Measurements from ENCODE around the gene GPI.
A peak's percentile ranks its signal among the peaks of the same experiment; 100 is the strongest.

The GPI gene

GRCh38 chr19:34341935-34342680 is 22.9 kb upstream of the GPI start:
- DNase-seq, result no peak

- DNase-seq, result no peak
Measured at GRCh38 chr19:34343751-34344150, 21.2 kb upstream of the GPI start.

- no peak for DNase-seq
Measured at GRCh38 chr19:34345947-34346351, 19.0 kb upstream of the GPI start.

- no peak for DNase-seq
Measured at GRCh38 chr19:34347561-34348165, 17.3 kb upstream of the GPI start.

GRCh38 chr19:34348899-34349487 is 16.0 kb upstream of the GPI start:
- DNase-seq, result no peak

GRCh38 chr19:34350161-34350561 is 14.8 kb upstream of the GPI start:
- DNase-seq, result no peak

- DNase-seq, result no peak
Measured at GRCh38 chr19:34351382-34351826, 13.6 kb upstream of the GPI start.

GRCh38 chr19:34353546-34353945 is 11.4 kb upstream of the GPI start:
- no peak for DNase-seq

GRCh38 chr19:34355201-34355600 is 9.8 kb upstream of the GPI start:
- DNase-seq, result no peak

- no peak for DNase-seq
Measured at GRCh38 chr19:34356875-34357274, 8.1 kb upstream of the GPI start.

- no peak for DNase-seq
Measured at GRCh38 chr19:34357431-34357830, 7.6 kb upstream of the GPI start.

- peak; percentile 80 for DNase-seq
Measured at GRCh38 chr19:34359140-34359953, 5.6 kb upstream of the GPI start.

GRCh38 chr19:34359954-34360315 is 5.1 kb upstream of the GPI start:
- DNase-seq, result no peak

GRCh38 chr19:34360354-34360909 is 4.6 kb upstream of the GPI start:
- no peak for DNase-seq

- no peak for DNase-seq
Measured at GRCh38 chr19:34362679-34363069, 2.3 kb upstream of the GPI start.

GRCh38 chr19:34363094-34363493 is 1.9 kb upstream of the GPI start:
- no peak for DNase-seq

GRCh38 chr19:34363930-34364329 is 1.1 kb upstream of the GPI start:
- no peak for DNase-seq

GRCh38 chr19:34364462-34364829 is 550 bp upstream of the GPI start:
- no peak for DNase-seq

- DNase-seq, result no peak
Measured at GRCh38 chr19:34365463-34366401, 736 bp downstream of the GPI start.

GRCh38 chr19:34366738-34367623 is 2.0 kb downstream of the GPI start:
- DNase-seq, result no peak

- DNase-seq, result no peak
Measured at GRCh38 chr19:34367624-34367957, 2.6 kb downstream of the GPI start.
